Measurements from ENCODE around the gene SYNDIG1.

SYNDIG1 gene

GRCh38 chr20:24452016-24452415 is 17.4 kb upstream of the SYNDIG1 start:
- DNase-seq (ENCODE audit: low read depth) = no peak
- H3K4me3 ChIP-seq (ENCODE audit: low read depth, low read length) = no peak overlapping the region
- TF ChIP-seq, protein P1, sequence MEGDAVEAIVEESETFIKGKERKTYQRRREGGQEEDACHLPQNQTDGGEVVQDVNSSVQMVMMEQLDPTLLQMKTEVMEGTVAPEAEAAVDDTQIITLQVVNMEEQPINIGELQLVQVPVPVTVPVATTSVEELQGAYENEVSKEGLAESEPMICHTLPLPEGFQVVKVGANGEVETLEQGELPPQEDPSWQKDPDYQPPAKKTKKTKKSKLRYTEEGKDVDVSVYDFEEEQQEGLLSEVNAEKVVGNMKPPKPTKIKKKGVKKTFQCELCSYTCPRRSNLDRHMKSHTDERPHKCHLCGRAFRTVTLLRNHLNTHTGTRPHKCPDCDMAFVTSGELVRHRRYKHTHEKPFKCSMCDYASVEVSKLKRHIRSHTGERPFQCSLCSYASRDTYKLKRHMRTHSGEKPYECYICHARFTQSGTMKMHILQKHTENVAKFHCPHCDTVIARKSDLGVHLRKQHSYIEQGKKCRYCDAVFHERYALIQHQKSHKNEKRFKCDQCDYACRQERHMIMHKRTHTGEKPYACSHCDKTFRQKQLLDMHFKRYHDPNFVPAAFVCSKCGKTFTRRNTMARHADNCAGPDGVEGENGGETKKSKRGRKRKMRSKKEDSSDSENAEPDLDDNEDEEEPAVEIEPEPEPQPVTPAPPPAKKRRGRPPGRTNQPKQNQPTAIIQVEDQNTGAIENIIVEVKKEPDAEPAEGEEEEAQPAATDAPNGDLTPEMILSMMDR (IDR thresholded peaks at IDR 0.05; ENCODE audit: control insufficient read depth, extremely low read depth, insufficient read depth) = no peak

DNA sequence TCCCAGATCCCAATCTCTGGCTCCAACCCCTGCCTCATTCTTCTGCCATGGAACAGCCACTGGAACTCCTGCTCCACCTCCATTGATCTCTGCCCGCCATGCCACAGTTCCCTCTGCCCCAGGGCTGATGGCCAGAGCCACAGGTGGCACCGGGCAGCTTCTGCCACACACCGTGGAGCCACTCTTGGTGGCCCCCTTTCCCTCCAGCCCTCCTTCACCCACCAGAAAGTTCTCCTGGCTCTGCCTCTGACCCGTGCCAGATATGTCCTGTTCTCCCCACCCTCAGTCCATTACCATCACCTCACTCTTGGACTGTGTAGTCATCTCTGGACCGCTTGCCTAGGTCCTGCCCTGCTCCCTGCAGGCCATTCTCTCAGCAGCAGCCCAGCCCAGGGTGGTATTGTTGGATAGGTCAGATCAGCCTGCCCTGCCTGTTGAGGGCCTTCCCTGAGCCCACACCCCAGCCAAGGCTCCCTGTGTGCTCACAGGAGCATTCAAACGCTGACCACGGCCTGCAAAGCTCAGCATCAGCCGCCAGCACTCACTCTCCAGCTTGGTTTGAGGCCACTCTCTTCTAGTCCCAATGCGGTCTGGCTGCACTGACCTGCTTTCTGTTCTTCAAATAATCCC is 16.8 kb upstream of the SYNDIG1 start:
- TF ChIP-seq, protein P1 (IDR thresholded peaks at IDR 0.05; ENCODE audit: control insufficient read depth, extremely low read depth, insufficient read depth) = no peak
- no peak overlapping the region for H3K4me3 ChIP-seq (ENCODE audit: low read depth, low read length)
- no peak for DNase-seq (ENCODE audit: low read depth)

- no peak overlapping the region for H3K4me3 ChIP-seq (ENCODE audit: low read depth, low read length)
- DNase-seq (ENCODE audit: low read depth) = no peak
- TF ChIP-seq, protein P1 (IDR thresholded peaks at IDR 0.05; ENCODE audit: control insufficient read depth, extremely low read depth, insufficient read depth) = no peak
Measured at GRCh38 chr20:24453869-24454268, 15.6 kb upstream of the SYNDIG1 start.

DNA sequence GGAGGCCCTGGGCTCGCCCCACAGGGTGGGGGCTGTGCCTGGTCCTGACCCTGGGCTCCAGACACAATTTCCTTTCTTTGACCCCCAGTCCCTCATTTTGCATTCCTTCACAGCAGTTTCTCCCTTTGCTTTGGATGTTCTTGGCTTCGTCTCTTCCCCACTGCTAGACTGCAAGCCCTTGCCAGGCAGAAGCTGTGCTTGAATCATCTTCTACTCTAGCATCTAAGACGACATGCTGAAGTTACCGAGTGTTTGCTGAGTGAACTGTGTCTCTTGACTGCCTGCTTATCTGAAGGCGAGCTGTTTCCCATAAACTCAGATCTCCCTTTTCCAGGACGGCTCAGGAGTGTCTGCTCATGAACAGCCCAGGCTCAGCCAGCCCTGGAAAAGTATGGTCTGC is 14.3 kb upstream of the SYNDIG1 start:
- H3K4me3 ChIP-seq (ENCODE audit: low read depth, low read length) = no peak overlapping the region
- TF ChIP-seq, protein P1 (IDR thresholded peaks at IDR 0.05; ENCODE audit: control insufficient read depth, extremely low read depth, insufficient read depth) = no peak
- no peak for DNase-seq (ENCODE audit: low read depth)

DNA sequence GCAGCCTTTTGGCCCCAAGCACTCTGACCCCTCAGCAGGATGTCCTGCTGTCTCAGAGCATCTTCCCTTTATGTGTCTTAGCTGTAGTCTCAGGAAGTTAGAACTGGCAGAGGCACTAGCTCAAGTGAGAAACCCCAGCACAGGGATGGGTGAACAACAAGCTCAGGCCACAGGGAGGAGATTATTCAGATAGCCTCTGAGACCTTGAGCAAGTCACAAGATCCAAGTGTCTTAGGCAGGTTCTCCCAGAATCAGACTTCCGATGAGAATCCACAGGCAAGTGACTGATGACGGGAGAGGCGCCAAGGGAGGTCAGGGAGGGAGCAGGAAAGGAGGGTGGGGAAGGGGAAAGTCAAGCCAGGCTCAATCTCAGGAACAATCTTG is 13.0 kb upstream of the SYNDIG1 start:
- TF ChIP-seq, protein P1 (IDR thresholded peaks at IDR 0.05; ENCODE audit: control insufficient read depth, extremely low read depth, insufficient read depth) = no peak
- no peak overlapping the region for H3K4me3 ChIP-seq (ENCODE audit: low read depth, low read length)
- no peak for DNase-seq (ENCODE audit: low read depth)

DNA sequence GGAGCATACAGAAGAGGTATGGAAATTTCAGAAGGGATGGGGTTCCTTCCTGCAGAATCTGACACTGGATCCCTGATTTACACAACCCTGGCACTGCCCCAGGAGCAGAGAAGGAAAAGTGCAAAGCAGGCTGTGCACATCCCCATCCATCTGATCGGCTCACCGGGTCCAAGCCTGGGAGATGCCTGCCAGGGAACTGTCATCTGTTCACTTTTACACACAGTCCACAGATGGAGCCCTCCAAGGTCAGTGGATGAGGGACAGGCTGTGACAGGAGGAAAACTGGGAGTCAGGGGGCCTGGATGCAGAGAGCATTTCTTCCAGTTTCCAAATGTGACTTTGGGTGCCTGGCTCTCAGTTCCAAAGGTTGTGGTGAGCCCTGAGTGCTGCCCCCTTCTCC is 11.0 kb upstream of the SYNDIG1 start:
- TF ChIP-seq, protein P1 (IDR thresholded peaks at IDR 0.05; ENCODE audit: control insufficient read depth, extremely low read depth, insufficient read depth) = no peak
- DNase-seq (ENCODE audit: low read depth) = no peak
- H3K4me3 ChIP-seq (ENCODE audit: low read depth, low read length) = no peak overlapping the region

- TF ChIP-seq, protein P1 (IDR thresholded peaks at IDR 0.05; ENCODE audit: control insufficient read depth, extremely low read depth, insufficient read depth) = no peak
- no peak for DNase-seq (ENCODE audit: low read depth)
- H3K4me3 ChIP-seq (ENCODE audit: low read depth, low read length) = no peak overlapping the region
Measured at GRCh38 chr20:24459733-24460132, 9.7 kb upstream of the SYNDIG1 start.
